ENCODE data around the gene KIAA0232. TPM values are rescaled to one million over a fixed set of nuclear protein-coding genes. Genes with fewer than 3 reads are reported as not detected.

The KIAA0232 gene
- polyA plus RNA-seq, 10 donors: 19.3 to 21.9 (median 21.2) TPM

DNA sequence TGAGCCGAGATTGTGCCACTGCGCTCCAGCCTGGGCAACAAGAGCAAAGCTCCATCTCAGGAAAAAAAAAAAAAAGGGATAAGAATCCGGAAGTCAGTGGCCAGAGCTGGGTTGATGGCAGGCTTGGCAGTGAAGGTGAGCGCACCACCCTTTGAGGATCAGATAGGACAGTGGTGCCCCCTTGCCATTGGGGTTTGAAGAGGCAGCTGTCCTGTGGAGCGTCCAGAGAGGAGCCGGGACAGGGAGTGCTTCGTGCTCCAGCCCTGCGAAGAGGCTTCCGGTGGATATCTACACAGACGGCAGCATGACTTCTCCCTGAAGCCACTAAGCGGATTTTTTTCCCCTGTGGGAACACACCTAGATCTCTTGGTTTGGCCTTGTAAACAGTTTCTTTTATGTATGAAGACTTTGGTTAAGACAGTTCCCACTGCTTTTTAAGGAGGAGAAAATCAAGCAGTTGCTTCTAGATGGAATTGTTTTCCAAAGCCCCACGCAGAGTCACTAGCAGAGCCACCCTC lies 133.6 kb downstream of the KIAA0232 start:
- no peak for DNase-seq

GRCh38 chr4:6916587-6917460 lies 134.3 kb downstream of the KIAA0232 start:
- no peak for DNase-seq

DNA sequence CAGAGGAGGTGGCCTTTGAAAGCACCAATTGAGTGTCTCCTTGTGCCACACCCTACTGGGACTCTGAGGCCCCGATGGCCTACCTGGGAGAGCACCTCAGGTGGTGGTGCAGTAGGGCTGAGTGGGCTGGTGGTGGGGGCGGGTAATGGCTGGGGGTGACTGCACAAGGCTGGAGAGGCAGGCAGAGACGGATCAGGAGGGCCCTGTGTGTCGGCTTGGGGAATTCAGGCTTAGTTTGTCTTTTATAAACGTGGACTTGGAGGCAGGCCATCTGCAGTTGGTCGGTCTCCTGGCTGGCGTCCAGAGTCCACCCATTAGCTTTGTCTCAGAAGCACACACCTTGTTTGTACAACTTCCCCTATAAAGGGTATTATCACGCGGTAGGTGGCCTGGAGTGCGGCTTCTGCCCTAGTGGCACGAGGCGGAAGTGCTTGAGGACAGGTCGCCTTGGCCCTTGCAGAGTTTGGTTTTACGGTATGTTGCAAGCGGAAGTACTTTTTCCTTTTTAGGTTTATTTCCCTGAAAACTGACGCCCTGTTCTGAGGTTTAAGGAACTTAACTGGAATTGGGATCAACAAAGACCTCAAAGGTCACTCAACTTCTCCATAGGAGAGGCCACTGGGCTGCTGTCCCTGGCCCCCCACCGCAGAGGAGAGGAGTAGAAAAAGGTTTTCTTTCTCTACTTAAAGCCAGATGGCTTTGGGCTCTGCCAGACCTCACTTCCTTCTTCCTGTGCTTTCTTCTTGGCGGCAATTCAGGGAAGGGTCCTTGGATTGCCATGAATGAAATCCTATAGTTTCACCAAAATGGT lies 135.1 kb downstream of the KIAA0232 start:
- peak in 1 of 3 donors; percentile 62 for DNase-seq

GRCh38 chr4:6918338-6918737 lies 135.8 kb downstream of the KIAA0232 start:
- peak in 1 of 3 donors; percentile 65 for DNase-seq

GRCh38 chr4:6920171-6920570 lies 137.6 kb downstream of the KIAA0232 start:
- no peak for DNase-seq

DNA sequence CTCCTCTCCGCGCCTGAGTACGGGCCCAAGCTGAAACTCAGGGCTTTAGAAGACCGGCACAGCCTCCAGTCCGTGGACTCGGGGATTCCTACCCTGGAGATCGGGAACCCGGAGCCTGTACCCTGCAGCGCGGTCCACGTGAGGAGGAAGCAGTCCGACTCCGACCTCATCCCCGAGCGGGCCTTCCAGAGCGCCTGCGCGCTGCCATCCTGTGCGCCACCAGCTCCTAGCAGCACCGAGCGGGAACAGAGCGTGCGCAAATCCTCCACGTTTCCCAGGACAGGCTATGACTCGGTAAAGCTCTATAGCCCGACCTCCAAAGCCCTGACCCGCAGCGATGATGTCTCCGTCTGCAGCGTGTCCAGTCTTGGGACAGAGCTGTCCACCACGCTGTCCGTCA lies 141.0 kb downstream of the KIAA0232 start:
- no peak for DNase-seq

GRCh38 chr4:6924361-6924779 lies 141.8 kb downstream of the KIAA0232 start:
- no peak for DNase-seq

DNA sequence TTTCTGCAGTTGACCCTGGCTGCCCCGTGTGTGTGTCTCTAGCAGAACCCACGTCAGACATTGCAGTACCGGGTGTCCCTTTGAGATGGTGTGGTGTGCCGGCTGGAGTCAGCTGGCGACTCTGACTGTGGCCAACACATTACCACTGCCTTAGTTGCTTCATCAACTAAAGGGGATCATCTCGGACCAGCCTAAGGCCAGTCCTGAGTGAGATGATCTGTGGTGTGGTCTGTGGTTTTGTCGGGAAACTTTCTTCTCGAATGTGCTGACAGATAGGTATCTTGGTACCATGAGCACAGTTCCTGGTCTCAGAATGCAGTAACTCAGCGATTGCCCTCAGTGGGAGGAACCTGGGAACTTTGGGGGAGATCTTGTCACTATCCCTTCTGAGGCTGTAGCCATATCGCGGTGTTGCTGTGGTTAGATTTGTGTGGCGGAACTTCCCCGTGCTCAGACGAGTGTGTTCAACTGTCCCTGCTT lies 142.9 kb downstream of the KIAA0232 start:
- no peak for DNase-seq

GRCh38 chr4:6926081-6926480 lies 143.6 kb downstream of the KIAA0232 start:
- DNase-seq: no peak

- DNase-seq: no peak
These were observed 144.4 kb downstream of the KIAA0232 start for GRCh38 chr4:6926681-6927478.

- no peak for DNase-seq
These were observed 145.6 kb downstream of the KIAA0232 start for GRCh38 chr4:6928081-6928480.

DNA sequence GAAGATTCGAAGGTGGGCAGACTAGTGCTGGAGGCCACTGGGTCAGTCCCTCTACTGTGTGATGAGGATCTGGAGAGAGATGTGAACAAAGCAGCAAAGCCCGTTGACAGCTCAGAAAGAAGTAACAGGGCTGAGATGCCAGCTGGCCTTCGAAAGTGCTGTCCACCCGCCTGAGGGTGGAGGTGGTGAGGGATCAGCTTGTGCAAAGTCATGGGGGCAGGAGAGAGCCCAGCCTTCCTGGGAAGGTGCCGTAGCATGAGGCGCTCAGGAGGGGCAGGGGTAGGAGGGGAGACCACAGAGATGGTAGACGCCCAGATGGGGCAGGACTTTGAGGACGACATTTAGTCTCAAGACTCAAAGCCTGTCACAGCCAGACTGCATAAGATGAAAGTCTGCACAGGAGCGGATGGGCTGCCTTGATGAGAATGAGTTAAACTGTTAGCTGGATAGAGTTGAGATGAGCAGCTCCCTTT lies 146.8 kb downstream of the KIAA0232 start:
- DNase-seq: no peak

DNA sequence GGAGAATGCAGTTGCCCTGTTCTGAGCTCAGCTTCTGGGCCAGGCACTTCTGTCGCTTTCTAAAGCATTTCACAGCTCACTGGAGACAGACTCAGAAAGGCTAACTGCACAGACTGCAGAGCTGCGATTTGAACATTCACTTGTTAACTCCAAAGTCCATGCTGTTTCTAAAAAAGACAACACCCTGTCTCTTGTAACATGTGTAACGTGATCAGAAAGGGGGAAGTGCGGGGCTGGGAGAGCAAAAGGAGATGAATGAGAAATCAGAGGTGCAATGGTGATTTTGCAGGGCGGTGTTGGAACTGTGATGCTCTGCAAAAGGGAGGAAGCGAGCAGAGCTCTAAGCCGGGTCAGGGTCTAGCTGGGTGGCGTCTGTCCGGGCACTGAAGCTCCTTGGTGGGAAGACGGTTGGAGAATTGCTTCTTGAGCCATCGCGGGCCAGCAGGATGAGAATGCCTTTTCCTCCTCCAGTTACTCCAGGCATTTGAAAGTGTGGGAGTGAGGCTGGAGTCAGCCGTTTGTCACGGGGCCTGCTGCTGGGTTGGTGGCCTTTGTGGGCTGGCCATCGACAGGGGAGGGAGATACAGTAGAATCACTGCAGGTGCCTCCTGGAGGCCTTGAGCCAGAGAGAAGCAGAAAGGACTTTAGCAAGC lies 147.4 kb downstream of the KIAA0232 start:
- DNase-seq: peak in 1 of 3 donors; percentile 55

DNA sequence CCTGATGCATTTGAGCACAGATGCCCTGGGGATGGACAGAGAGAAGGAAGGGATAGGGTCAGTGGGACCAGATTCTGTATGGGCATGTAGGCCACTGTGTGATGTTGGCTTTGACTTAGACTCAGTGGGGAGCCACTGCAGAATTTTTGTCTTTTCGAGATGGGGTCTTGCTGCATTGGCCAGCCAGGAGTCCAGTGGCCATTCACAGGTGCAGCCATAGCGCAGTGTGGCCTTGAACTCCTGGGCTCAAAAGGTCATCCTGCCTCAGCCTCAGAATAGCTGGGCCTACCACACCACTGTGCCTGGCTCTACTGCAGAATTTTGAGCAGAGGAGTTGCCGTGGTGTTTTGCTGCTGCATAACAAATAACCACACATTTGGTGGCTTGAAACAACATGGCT lies 149.9 kb downstream of the KIAA0232 start:
- DNase-seq: no peak

- no peak for DNase-seq
These were observed 150.4 kb downstream of the KIAA0232 start for GRCh38 chr4:6932918-6933317.

Other genes with a start within 250 kb of the KIAA0232 start
- 10 to 100 TPM in 1 of 10 donors, 1 to 10 TPM in 9; 6.0 to 10.7 (median 8.1) TPM for gene MAN2B2, start 207.5 kb upstream of the KIAA0232 start, polyA plus RNA-seq (ENCODE audit: insufficient read length in 10 of 10)
- 100 to 1,000 TPM; 238 to 356 (median 266) TPM for gene MRFAP1, start 142.0 kb upstream of the KIAA0232 start, polyA plus RNA-seq (ENCODE audit: insufficient read length in 10 of 10)
- 1 to 10 TPM in 8 of 10 donors, under 1 TPM in 1, not detected in 1; 0.39 to 3.2 (median 1.9) TPM for gene S100P, start 88.8 kb upstream of the KIAA0232 start, polyA plus RNA-seq (ENCODE audit: insufficient read length in 10 of 10)
- 10 to 100 TPM; 50.5 to 76.3 (median 56.8) TPM for gene MRFAP1L1, start 72.9 kb upstream of the KIAA0232 start, polyA plus RNA-seq (ENCODE audit: insufficient read length in 10 of 10)
- 10 to 100 TPM in 1 of 10 donors, 1 to 10 TPM in 9; 6.1 to 10.6 (median 8.5) TPM for gene BLOC1S4, start 66.6 kb upstream of the KIAA0232 start, polyA plus RNA-seq (ENCODE audit: insufficient read length in 10 of 10)
- 10 to 100 TPM; 32.0 to 42.9 (median 38.1) TPM for gene TBC1D14, start 127.1 kb downstream of the KIAA0232 start, polyA plus RNA-seq (ENCODE audit: insufficient read length in 10 of 10)

Data from muscle of back (tissue), 11 donors.